GM04503 (cell line): ENCODE measurements around the gene MEIOSIN.
A peak's percentile ranks its signal among the peaks of the same experiment; 100 is the strongest.
"Not testable (repeated sequence)": the region's sequence is repeated elsewhere in the genome, so short reads cannot be mapped to it uniquely, and the experiment has no call there.

ENCODE experiments used
- DNase-seq: peaks from one replicate; pipeline ENCODE4 v3.0.0-alpha.2; 2012; ENCODE audit warnings: low read depth

Gene MEIOSIN

GRCh38 chr19:45733160-45733810 lies at the start of gene MEIOSIN:
MEIOSIN (plus strand) TSS chr19:45733439; CDS start chr19:45735377, 1,938 bp downstream.
- DNase-seq = no peak

- not testable (repeated sequence) for DNase-seq
These were observed 48.2 kb upstream of the MEIOSIN start for GRCh38 chr19:45685045-45685444.

GRCh38 chr19:45687599-45687998 lies 45.6 kb upstream of the MEIOSIN start:
- DNase-seq = no peak

GRCh38 chr19:45691516-45692186 lies 41.6 kb upstream of the MEIOSIN start, which contains the start of gene SNRPD2:
SNRPD2 (minus strand) TSS chr19:45691953; CDS start chr19:45691888, 65 bp downstream.
- DNase-seq = peak; percentile 78

GRCh38 chr19:45692187-45693105 lies 40.8 kb upstream of the MEIOSIN start, which contains the start of gene QPCTL:
QPCTL (plus strand) TSS chr19:45692666; CDS start chr19:45692704, 38 bp downstream.
- DNase-seq = peak; percentile 100

- no peak for DNase-seq
These were observed 40.0 kb upstream of the MEIOSIN start for GRCh38 chr19:45693106-45693788.

- no peak for DNase-seq
These were observed 31.6 kb upstream of the MEIOSIN start for GRCh38 chr19:45701676-45702075.

- DNase-seq = no peak
These were observed 28.1 kb upstream of the MEIOSIN start for GRCh38 chr19:45705115-45705514.

GRCh38 chr19:45705710-45706415 lies 27.4 kb upstream of the MEIOSIN start:
- DNase-seq = no peak

- DNase-seq = no peak
These were observed 22.7 kb upstream of the MEIOSIN start for GRCh38 chr19:45710356-45711130.

- no peak for DNase-seq
These were observed 21.2 kb upstream of the MEIOSIN start for GRCh38 chr19:45711851-45712698.

- DNase-seq = no peak
These were observed 20.6 kb upstream of the MEIOSIN start for GRCh38 chr19:45712699-45713067.

GRCh38 chr19:45713141-45713540 lies 20.1 kb upstream of the MEIOSIN start:
- no peak for DNase-seq

GRCh38 chr19:45715139-45715538 lies 18.1 kb upstream of the MEIOSIN start:
- DNase-seq = no peak

- DNase-seq = no peak
These were observed 16.7 kb upstream of the MEIOSIN start for GRCh38 chr19:45716359-45717130.

- DNase-seq = peak; percentile 97
These were observed 15.9 kb upstream of the MEIOSIN start for GRCh38 chr19:45717131-45717982.

- no peak for DNase-seq
These were observed 15.1 kb upstream of the MEIOSIN start for GRCh38 chr19:45717983-45718650.
